HG02642 (cell line): ENCODE data around the gene ZDHHC19.
"Not testable (repeated sequence)": the region's sequence is repeated elsewhere in the genome, so short reads cannot be mapped to it uniquely, and the experiment has no call there.

ENCODE experiments used
- ATAC-seq: cut with Tn5 transposase; IDR thresholded peaks from one replicate; pipeline ENCODE4 v1.9.1; 2021; ENCODE audit warnings: mild to moderate bottlenecking; ENCODE audit not compliant: unreplicated experiment, poor library complexity

Gene ZDHHC19

DNA sequence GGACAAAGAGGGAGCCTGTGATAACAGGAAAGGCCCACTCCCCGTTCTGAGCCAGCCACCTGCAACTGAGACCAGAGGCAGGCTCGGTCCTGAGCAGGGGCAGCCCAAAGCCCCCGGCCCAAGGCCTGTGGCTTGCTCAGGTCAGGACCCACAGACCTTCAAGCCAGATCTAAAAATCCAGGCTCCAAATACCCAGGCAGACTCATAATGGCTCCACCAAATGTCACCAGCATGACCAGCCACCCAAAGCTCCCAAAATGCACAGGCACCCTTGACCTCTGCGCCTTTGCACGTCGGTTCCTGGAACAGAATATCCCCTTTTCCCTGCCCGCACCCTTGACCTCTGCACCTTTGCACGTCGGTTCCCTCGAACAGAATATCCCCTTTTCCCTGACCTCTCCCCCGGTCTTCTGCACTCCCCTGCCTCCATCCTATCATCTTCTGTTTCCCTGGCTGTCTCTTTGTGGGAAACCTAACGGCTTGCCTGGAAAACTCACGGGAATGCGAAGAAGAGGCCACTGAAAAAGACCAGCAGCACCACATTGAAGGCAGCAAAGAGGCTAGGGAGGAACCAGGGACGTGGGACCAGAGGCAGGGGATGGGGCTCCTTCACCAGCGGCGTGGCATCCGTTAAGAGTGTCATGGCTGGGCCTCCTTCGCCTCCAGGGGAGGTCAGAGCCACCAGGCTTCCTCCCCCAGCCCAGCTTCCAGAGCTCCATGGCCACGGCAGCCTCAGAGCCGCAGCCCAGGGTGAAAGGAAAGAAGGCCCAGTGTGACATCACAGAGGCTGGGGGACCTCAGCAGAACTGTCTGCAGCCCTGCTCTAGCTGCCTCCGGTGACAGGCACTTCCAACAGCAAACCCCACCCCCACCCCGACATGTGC lies at the start of gene ZDHHC19:
Gene ZDHHC19 (minus strand): TSS at position 728 of the 884 bp plus-strand sequence. CDS start 85 bp downstream, at position 643.
- ATAC-seq, result no peak

DNA sequence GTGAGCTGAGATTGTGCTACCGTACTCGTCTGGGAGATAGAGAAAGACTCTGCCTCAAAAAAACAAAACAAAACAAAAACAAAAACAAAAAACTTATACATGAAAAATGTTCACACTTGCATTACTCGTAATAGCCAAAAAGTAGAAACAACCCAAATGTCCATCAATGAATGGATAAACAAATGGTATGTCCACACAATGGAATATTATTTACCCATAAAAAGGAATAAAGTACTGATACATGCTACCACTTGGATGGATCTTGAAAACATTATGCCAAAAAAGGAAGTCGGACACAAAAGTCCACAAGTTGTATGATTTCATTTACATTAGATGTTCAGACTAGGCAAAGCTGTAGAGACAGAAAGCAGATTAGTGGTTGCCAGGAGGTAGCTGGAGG lies 49.6 kb upstream of the ZDHHC19 start:
- ATAC-seq, result no peak

DNA sequence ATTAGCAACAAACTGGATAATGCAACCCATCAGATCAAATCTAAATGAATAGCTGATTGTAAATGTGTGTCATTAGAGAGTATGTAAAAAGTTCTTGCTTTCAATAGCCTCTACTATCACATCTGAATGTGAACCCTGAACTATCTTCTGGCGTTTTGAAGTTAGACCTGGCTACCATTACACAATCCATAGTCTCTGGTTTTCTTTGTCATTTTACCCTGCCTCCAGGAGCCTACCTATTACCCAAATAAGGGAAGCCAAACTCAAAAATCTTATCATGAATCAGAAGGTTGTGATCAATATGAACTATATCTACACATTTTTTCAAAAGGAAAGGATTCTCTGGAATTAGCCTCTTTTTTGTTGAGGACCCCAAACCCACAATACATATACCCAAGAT lies 44.6 kb upstream of the ZDHHC19 start:
- ATAC-seq, result no peak

- no peak for ATAC-seq
Observed at GRCh38 chr3:196254376-196255283, 43.4 kb upstream of the ZDHHC19 start.

GRCh38 chr3:196251918-196252317 lies 40.7 kb upstream of the ZDHHC19 start:
- ATAC-seq, result no peak

GRCh38 chr3:196246612-196247308 lies 35.6 kb upstream of the ZDHHC19 start:
- no peak for ATAC-seq

GRCh38 chr3:196244166-196244565 lies 33.0 kb upstream of the ZDHHC19 start:
- not testable (repeated sequence) for ATAC-seq

- no peak for ATAC-seq
Observed at GRCh38 chr3:196241704-196242103, 30.5 kb upstream of the ZDHHC19 start.

DNA sequence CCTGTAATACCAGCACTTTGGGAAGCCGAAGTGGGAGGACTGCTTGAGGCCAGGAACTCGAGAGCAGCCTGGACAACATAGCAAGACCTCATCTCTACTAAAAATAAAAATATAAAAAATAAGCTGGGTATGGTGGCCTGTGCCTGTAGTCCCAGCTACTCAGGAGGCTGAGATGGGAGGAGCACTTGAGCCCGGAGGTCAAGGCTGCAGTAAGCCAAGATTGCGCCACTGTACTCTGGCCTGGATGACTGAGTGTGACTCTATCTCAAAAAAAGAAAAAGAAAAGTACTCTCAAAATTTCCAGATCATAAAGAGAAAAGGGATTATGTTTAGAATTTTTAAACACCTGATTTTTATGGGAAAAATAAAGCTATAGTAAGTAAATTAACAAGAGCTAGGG lies 29.2 kb upstream of the ZDHHC19 start:
- ATAC-seq, result no peak

- ATAC-seq, result no peak
Observed at GRCh38 chr3:196238612-196239560, 27.7 kb upstream of the ZDHHC19 start.

GRCh38 chr3:196237203-196237602 lies 26.0 kb upstream of the ZDHHC19 start:
- no peak for ATAC-seq

DNA sequence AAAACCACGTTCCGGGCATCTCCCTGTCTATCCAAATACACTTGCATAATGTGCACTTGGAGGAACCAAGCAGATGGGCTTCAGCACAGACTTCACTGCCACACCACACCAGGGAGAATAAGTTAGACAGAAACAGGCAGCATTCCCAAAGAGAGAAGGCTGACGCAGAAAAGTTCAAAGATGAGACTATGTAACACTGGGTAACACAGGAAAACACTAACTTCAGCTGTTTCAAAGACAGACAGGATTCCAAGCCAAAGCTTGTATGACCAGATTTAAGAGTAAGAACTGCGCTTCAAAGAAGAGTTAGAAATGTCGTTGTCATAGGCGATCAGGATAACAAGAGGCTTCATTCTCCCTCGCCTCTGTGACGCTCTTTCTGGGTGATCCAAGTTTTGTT lies 25.0 kb upstream of the ZDHHC19 start:
- no peak for ATAC-seq

DNA sequence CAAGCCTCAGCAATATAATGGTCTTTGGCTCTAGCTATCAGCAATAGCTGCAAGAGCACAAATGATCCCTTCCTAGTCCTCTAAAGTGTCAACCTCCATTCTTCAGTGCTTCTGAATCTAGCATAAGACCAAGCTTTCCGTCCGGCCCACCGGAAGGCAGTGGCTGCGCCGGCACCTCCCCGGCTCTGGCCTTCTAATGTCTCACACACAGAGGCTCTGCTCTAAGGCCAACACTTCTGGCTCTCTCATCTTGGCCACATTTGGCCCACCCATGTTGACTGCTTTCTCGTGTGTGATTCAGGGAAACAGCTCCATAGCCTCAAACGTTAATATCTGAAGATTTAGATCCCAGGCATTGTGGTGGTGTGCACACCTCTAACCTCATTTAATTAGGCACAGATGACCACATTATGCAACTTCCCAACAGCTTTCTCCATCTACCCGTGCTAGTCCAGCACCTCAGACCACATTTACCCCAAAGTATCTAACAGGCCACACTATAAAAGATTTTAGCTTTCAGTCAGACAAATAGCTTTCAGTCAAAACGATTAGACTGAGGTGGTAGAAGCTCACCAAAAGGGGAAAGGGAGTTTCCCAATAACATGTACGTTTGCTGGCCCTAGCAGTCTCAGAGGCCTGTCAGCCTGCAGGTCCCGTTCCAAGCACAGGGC lies 24.4 kb upstream of the ZDHHC19 start:
- no peak for ATAC-seq

DNA sequence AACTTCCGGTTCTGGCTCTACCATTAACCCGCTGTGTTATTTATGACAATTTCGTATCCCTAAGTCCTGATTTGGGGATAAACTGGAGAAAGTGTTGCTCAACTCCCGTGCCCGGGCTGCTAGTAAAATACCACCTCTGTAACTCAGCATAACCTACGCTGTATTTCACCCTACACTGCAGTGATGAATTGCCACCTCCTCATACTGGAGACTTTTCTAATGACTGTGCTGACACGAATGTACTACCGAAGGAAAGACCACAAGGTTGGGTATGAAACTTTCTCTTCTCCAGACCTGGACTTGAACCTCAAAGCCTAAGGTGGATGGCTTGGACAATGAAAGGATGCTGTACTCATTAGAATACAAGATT lies 21.7 kb upstream of the ZDHHC19 start:
- no peak for ATAC-seq

- ATAC-seq, result peak; percentile 59
Observed at GRCh38 chr3:196232154-196232881, 21.1 kb upstream of the ZDHHC19 start.

DNA sequence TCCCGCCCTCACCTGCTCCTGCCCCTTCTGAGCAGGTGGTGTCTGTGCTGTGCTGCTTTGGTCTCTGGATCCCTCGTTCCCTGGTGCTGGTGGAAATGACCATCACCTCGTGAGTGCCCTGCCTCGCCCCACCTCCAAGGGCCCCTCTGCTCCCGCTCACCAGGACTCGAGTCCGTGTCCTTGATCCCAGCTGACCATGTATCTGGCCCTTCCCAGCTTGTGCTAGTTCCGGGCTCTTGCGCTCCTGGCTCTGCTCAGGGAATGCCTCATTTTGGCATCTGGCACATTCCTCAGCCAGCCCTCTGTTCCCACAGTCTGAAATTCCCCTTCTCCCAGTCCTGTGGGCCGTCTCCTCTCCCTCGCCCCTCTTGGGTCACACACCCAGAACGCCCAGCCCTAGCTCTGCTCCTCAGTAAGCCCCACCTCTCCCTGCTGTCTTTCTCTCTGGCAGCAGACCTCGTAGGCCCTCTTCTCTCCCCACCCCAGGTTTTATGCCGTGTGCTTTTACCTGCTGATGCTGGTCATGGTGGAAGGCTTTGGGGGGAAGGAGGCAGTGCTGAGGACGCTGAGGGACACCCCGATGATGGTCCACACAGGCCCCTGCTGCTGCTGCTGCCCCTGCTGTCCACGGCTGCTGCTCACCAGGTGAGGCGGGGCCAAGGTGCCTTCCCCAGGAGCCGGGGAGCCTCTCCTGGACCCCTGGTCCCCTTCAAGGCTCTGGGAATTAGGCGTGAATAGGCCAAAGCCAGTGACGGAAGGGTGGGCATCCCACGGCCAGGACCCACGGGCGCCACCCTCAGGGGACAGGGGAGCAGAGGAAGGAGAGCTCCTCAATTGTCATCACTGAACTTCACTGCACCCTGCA lies 16.7 kb upstream of the ZDHHC19 start:
- no peak for ATAC-seq

GRCh38 chr3:196227121-196227561 lies 15.9 kb upstream of the ZDHHC19 start:
- ATAC-seq, result no peak
